ENCODE measurements around the gene STARD4.

DNA sequence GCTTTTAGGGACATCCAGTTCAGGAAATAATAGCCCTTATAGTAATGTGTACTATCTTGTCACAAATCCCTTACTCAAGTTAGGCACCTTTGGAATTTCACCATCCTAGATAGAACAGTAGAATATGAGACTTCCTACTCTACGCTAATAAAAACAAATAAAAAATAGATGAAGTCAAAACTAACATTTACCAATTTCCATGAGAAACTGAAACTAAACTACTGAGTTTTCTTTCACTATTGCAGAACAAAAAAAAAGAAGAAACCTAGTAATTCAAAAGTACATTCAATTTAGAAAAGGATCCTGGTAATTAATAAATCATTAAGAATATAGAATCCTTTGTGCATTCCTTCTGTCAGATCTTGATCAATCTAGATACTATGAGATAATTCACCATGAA, 14.0 kb downstream of the STARD4 start:
- TF ChIP-seq POLR2A (IDR thresholded peaks at IDR 0.05), result no peak
- TF ChIP-seq, protein P1, sequence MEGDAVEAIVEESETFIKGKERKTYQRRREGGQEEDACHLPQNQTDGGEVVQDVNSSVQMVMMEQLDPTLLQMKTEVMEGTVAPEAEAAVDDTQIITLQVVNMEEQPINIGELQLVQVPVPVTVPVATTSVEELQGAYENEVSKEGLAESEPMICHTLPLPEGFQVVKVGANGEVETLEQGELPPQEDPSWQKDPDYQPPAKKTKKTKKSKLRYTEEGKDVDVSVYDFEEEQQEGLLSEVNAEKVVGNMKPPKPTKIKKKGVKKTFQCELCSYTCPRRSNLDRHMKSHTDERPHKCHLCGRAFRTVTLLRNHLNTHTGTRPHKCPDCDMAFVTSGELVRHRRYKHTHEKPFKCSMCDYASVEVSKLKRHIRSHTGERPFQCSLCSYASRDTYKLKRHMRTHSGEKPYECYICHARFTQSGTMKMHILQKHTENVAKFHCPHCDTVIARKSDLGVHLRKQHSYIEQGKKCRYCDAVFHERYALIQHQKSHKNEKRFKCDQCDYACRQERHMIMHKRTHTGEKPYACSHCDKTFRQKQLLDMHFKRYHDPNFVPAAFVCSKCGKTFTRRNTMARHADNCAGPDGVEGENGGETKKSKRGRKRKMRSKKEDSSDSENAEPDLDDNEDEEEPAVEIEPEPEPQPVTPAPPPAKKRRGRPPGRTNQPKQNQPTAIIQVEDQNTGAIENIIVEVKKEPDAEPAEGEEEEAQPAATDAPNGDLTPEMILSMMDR (IDR thresholded peaks at IDR 0.05), result no peak

Data from esophagus squamous epithelium (tissue), 4 donors.